GM18507 (cell line): ENCODE measurements around the gene MINDY4.

Source experiments
- DNase-seq: peaks from one replicate; pipeline ENCODE4 v3.0.0; 2011; ENCODE audit warnings: low read depth; ENCODE audit not compliant: insufficient read length; ENCODE audit errors: extremely low spot score
- FAIRE-seq: peaks from 2 replicates; lab custom pipeline; 2011; peaks lifted over from hg19 to GRCh38; lab: Jason Lieb, UNC

MINDY4 gene

DNA sequence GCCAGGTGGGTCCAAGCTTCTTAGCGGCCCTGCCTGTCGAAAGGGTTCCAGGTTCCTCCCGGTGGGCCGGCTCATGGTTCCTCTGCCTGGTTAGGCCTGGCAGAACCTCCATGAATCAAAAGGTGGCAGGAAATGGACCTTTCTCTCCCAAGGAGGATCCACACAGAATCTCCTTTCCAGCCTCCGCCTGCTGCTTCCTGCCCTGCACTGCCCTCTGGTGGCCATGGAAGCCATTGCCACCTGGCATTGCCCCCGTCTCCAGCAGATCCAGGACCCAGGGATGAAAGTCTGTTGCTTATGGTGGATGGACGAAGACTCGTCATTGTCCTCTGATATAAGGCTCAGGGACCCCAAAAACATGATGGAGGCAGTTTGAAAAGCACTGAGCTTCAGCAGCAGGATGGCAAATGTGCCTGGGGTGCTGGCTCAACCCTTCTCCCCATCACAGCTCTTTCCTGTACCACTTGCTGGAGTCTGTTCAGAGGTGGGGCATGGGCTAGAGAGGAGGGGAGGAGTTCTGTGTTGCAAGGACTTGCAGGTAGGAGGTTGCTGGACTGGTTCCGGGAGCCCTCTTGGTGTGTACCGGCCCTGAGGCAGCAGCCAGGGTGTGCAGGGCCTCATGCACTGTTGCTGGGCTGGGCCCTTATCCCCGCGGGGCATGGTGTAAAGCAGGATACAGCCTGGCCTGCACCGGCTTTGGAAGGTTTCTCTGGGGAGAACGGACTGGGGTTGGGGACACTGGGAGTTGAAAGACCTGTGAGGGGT, 30.6 kb upstream of the MINDY4 start:
- peak; percentile 91 for FAIRE-seq

DNA sequence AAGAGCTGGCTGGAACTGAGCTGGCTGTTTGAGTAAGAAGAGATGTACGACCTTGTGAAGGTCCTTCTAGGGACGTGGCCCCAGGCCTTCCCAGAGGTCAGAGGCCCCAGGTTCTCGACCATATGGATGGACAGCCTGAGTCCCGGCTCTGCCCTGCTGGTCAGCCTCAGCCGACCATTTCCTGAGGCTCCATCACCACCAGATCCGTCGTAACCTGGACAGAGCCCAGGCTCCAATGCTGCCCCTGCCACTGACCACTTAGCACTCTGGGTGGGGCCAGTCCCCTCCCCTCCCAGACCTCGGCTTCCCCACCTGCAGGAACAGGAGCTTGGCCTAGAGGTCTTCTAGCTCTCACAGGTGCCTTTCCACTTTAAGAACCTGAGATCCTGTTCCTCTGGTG, 29.9 kb upstream of the MINDY4 start:
- no peak for FAIRE-seq
- DNase-seq: no peak

More for the DNA sequence above, 30.6 kb upstream of the MINDY4 start:
- DNase-seq: peak; percentile 68

DNA sequence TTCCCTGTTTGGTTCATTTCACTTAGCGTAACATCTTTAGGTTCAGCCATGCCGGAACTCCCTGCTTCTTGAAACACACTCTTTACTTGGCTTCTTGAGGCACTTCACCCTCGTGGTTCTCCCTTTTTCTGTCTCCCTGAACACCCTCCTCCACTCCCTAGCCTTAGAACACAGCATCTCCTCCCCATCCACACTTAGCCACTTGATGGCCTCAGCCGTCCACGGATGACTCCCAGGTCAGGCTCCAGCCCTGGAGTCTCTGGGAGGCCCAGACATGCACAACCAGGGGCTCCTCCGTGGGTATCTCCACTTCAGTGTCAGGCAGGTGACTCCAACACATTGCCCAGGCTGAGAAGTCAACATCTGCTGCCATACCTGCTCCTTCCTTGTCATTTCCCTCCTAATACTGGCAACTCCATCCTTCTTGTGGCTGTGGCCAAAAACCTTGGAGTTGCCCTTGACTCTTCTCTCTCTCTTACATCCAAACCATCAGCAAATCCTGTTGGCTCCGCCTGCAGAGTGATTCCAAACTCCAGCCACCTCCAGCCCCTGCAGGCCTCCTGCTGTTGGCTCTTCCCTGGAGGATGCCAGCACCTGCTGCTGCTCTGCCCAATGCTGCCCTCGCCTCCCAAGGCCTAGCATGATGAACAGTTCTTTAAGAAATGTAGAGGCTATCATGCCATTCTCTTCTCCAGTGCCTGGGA, 27.7 kb upstream of the MINDY4 start:
- FAIRE-seq: no peak
- DNase-seq: no peak

DNA sequence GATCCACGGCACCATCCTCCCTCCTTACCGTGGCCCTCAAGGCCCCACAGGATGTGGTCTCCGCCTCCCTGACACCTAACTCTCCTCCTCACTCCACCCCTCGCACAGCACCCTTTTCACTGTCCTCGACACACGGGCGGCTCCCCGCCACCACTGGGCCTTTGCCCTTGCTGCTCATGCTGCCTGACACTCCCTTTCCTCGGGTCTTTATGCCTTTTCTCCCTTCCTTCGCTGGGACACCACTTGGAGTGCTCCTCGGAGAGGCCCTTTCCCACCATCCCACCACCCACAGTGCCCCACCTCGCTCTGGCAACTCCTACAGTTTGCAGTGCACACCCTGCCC, 27.2 kb upstream of the MINDY4 start:
- FAIRE-seq: no peak
- no peak for DNase-seq

DNA sequence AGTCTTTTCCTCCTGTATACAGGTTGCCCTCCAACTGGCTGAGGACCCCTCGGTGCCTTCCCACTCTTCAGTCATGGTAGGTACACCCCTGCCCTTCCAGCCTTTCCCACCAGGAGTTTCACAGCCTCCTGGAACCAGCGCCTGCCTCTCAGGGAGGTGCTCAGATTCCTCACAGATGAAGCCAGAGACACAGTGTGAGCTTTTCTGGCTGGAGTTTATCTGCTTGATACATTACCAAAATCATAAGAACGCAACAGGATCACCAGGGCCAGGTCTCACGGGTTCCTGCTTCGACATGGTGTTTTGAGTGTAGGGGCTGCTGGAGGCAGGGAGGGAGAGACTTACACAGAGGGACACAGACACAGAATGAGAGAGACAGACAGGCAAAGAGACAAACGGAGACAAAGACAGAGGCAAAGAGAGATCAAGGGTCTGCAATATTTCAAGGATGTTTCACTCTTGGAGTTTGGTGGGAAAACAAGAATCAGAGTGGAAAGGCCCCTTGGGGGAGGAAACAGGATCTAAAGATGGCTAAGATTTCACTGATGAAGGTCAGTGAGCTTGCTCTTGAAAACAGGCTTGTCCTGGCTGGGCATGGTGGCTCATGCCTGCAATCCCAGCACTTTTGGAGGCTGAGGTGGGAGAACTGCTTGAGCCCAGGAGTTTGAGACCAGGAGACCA, 25.8 kb upstream of the MINDY4 start:
- DNase-seq (no peak), FAIRE-seq (no peak)

DNA sequence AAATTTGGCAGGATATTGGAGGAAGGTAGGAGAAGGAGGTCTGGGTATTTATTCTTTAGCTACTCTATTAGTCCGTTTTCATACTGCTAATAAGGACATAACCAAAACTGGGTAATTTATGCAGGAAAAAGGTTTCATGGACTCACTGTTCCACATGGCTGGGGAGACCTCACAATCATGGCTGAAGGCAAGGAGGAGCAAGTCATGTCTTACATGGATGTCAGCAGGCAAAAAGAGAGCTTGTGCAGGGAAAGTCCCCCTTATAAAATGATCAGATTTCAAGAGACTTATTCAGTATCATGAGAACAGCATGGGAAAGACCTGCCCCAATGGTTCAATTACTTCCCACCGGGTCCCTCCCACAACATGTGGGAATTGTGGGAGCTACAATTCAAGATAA, 21.2 kb upstream of the MINDY4 start:
- no peak for FAIRE-seq
- DNase-seq: no peak

DNA sequence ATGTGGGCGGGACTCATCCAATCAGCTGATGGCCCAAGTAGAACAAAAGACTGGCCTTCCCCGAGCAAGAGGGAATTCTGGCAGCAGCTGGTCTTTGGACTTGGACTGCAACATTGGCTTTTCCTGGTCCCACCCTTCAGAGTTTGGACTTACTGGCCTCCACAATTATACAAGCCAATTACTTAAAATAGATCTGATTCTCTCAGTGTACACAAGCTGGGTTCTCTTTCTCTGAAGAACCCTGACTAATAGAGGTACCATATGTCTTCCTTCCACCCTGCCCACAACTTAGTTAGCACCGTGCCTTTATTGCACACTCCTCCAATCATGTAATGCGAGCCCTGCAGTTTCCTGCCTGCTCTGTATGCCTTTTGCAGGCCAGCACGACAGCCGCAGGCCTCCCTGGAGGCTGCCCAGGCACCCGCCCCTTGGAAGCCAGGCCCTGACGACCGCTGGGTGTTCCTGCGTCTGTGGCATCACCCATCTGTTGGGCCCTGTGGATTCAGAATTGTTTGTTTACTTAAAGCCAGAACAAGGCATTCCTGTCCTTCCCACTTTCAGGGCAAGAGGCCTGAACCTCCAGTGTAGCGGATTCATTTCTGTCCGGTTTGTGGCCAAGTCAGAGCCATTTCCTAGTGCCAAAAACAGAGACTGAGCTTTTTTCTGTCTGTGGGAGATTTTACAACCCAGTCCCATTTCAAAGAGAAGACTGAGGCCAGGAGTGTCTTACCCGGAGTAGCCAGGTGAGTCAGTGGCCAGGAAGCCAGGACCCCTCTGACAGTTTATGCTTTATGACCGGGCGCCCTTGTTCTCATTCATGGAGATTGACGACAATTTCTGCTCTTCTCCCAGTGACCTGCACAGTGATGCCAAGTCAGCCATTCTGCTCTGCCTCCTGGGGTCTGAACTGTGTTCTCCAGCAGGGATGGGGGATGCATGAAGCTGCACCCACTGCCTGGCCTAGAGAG, 20.2 kb upstream of the MINDY4 start:
- DNase-seq (no peak), FAIRE-seq (no peak)

DNA sequence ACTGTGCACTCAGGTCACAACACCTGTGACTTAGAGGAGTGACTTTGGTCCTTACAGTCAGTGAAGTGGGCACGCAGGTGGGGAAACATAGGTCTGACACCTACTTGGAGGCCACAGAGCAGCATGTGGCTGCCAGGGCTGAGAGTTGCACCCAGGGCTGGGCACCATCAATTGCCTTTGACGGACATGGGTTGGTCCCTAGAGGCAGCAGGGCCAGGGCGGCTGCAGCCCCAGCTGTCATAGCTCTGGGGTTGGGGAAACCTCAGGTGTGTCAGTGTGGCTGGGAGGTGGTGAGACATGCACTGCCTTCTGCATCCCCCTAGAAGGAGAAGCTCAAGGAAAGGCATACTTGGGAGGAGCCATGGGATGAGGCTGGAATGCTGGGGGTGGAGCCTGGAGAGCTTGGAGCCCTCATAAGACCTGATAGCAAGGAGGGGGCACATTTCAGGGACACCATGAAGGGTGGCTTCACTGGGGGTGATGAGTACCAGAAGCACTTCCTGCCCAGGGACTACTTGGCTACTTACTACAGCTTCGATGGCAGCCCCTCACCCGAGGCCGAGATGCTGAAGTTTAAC, 19.4 kb upstream of the MINDY4 start, which contains the start of gene INMT:
Gene INMT (plus strand): TSS at position 440 of the 578 bp plus-strand sequence. CDS start 16 bp downstream, at position 456.
- no peak for DNase-seq
- no peak for FAIRE-seq

DNA sequence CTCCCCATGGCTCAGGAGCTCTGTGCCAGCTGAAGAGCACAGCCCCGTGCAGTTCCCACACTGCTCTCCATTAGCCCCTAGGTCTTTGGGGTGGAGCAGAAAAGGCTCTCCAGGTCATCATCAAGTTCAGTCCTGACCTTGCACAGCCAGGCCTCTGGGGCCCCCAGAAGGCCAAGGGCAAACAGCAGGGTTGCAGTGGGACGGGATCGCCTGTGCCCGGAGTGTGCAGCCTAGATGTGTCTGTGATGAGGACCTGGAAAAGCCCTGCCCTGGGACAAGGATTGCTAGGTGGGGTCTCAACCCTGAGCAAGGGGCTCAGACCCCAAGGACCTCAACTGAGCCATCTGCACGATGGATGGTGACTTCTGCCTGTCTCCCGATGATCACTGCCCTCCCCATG, 18.7 kb upstream of the MINDY4 start:
- FAIRE-seq: no peak
- DNase-seq: no peak

DNA sequence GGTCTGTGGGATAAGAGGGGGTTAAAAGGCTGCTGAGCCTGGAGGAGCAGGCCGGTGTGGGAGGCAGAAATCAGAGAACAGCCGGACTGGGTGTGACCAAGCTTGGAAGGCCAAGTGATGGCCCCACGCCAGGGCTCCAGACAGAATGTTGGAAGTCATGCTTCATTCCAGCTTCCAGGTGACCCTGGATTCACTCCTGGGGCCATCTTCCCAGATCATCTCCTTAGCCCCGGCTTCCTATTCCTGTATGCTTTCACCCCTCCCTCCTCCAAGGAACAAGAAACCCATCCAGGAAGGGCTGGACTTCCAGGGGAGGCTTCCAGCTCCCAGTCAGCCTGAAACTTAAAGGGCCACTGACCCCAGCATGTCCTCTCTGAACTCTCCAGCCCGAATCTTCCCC, 18.2 kb upstream of the MINDY4 start:
- FAIRE-seq: no peak
- DNase-seq: no peak

DNA sequence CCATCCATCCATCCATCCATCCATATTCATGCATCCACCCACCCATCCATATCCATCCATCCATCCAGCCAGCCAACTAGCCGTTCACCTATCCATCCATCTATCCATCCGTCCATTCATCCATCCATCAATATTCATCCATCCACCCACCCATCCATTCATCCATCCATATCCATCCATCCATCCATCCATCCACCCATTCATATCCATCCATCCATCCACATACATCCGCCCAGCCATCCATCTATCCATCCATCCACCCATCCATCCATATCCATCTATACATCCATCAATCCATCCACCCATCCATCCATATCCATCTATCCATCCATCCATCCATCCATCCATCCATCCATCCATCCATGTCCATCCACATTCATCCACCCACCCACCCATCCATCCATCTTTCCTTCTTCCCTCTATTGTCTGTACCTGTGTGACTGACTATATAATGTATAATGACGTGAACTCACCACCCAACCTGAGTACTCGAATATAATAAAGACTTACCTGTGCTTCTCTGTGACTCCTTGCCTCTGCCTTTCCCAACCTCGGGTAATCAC, 16.8 kb upstream of the MINDY4 start:
- FAIRE-seq (no peak), DNase-seq (no peak)

DNA sequence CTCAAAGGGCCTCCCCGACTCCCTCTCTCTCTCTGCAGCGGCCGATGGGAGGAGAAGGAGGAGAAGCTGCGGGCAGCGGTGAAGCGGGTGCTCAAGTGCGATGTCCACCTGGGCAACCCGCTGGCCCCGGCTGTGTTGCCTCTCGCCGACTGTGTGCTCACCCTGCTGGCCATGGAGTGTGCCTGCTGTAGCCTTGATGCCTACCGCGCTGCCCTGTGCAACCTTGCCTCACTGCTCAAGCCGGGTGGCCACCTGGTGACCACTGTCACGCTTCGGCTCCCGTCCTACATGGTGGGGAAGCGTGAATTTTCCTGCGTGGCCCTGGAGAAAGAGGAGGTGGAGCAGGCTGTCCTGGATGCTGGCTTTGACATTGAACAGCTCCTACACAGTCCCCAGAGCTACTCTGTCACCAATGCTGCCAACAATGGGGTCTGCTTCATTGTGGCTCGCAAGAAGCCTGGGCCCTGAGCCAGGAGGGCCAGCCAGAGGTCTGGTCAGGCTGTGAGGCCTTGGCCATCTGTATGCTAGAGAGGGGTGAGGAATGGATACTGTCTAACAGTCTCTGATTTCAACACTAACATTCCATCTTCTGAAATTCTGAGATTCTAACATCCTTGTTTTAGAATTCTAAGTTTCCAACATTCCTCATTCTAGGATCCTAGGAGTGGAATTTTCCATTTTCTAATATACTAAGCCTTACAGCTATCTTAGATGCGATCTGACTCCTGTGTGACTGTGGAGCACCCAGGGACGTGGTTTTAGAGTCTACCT, 15.6 kb upstream of the MINDY4 start:
- no peak for FAIRE-seq

DNA sequence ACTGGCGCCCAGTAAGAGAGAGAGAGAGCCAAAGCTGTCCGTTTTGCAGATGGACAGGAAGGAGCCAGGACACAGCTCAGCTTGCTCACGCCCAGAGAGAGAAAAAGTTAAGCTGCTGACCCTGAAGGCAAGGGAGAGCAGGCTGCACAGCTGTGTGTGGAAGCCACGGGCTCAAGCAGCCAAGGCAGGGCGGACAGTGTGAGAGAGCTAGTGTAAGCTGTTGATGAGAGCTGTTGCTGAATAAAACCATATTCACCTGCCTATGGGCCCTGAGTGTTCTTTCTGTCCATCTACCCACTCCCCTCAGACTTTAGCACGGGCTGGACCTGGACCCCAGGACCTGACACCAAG, 13.9 kb upstream of the MINDY4 start:
- no peak for DNase-seq
- FAIRE-seq: no peak

More for the DNA sequence above, 15.6 kb upstream of the MINDY4 start:
- DNase-seq: no peak

DNA sequence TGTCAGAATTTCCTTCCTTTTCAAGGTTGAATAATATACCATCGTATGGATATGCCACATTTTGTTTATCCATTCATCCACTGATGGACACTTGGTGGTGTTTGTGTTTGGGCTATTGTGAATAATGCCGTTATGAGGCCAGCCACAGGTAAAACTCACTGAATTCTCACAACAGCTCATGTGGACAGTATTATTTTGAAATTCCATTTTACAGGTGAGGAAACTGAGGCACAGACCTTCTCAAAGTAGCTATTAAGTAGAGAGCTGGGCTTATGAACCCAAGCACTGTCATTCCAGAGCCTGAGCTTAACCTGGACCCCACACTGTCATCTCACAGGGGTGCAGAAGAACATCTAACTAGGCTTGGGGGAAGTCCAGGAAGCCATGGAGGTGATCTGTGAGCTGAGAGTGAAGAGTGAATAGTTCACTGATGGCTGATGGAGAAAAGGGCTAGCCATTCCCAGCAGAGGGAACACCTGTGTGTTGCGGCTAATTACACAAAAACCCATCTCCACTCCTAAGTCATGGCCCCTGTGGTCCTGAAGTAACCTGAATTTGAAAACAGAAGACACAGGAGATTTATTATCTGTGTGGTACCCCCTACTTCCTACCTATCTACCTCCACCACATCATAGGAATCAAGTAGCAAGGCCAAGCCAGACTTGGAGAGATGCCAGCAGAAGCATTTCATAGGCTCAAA, 10.6 kb upstream of the MINDY4 start:
- FAIRE-seq (no peak), DNase-seq (no peak)

DNA sequence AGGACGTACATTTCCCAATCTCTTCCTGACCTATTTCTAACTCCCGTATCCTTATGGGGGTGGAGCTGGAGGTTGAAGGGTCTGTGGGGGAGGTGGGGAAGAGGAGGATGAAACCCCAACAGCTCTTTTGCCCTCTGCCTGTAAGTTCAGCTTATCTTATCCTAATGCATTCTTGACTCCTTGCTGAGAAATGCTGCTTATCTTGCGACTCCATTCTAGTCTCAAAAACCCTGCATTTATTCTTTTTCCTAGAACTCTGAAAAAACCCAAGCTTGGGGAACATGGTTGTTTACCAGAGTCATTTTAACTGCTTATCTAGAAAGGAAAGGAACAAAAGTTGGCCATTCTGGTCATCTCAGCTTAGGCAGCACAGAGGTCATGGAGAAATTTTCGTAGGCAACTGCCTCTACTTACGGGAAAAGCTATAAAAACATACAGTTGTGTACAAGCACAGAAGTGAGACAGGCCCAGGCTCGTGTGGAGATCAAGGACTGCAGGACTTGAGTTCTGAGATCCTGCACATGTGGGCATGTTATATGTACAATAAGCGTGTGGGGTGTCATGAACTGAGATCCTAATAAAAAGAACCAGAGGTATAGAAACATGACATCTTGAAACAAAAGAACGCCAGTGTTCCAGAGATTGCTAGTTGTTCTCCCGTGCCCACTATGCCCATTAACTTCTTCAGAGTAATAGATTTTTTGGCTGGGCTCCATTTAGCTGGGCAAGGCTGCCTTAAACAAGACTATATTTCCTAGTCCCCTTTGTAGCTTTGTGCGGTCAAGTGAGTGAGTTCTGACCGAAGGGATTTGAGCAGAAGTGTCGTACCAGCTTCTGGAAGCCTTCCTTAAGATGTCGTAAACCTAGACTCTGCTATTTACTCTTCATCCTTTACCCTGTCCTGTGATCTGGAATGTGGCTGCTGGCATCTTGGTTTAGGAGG, 9.7 kb upstream of the MINDY4 start:
- DNase-seq: no peak
- FAIRE-seq: no peak

DNA sequence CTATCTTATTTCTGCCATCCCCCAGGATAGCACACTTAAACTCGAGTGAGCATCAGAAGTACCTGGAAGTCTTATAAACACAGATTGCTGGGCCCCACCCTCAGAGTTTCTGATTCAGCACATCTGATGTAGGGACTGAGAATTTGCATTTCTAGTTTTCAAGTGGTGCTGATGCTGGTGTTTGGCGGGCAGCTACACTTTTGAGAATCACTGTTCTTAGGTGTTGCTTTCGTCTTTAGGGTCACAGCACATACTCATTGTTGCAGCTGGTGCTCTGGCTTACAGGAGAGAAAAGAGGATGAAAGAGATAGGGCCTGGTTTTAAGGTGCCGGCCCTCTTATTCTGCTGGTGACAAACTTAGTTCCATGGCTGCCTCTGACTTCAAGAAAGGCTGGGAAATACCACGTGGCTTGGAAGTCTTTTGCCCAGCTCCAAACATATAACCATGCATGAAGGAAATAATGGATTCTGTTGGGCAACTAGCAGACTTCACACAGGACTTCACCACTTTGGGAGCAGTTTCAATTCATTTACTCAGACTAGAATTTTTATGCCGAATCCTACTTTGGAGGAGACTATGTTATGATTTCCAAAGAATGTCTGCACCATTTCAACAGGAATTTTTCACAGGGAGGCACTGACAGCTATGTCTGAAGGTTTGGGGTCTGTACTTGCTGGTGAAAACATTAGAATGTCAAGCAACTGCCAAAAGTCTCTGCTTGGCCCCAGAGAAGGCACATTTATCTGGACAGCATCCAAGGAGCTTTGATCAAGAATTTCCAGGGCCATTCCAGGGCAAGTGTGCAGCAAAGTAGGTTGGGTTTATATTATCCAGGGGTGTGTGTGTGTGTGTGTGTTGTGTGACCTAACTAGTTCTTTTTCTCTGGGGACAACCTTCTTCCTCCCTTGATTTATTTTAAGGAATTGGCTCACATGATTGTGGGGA, 6.9 kb upstream of the MINDY4 start:
- FAIRE-seq: peak; percentile 89
- DNase-seq: no peak
